Suprapubic skin (tissue), 3 donors: Measurements from ENCODE around the gene PRORP.

Experiments used
- CTCF ChIP-seq, 2 donors: fragments of 200-600 bp in 1 of 2; fragments of 450-650 bp in 1 of 2; sonication (generic) in 1 of 2; IDR thresholded peaks; one replicate each; pipeline ENCODE4 v1.5.1; 2016 to 2019; ENCODE audit warnings: antibody characterized with exemption in 2 of 2, mild to moderate bottlenecking in 1 of 2, moderate library complexity in 1 of 2
- POLR2A ChIP-seq, 2 donors: fragments of 450-650 bp; IDR thresholded peaks; one replicate each; pipeline ENCODE4 v1.6.1; 2017; ENCODE audit warnings: antibody characterized with exemption in 2 of 2, mild to moderate bottlenecking in 2 of 2, moderate library complexity in 2 of 2

GRCh38 chr14:35163384-35163783 lies 41.0 kb downstream of the PRORP start:
- no peak for TF ChIP-seq CTCF (IDR thresholded peaks at IDR 0.05)
- TF ChIP-seq POLR2A (IDR thresholded peaks at IDR 0.05), result no peak
